HG03039 (cell line): ENCODE results near the gene NCDN.
"Not testable (repeated sequence)": the region's sequence is repeated elsewhere in the genome, so short reads cannot be mapped to it uniquely, and the experiment has no call there.

Experiments
- ATAC-seq: cut with Tn5 transposase; IDR thresholded peaks from one replicate; pipeline ENCODE4 v1.9.1; 2021; ENCODE audit warnings: mild to moderate bottlenecking, moderate library complexity; ENCODE audit not compliant: unreplicated experiment

Gene NCDN

GRCh38 chr1:35568975-35569395, 11.4 kb downstream of the NCDN start:
- ATAC-seq: no peak

- ATAC-seq: no peak
These were observed 12.3 kb downstream of the NCDN start for GRCh38 chr1:35569936-35570335.

GRCh38 chr1:35570589-35571137, 13.1 kb downstream of the NCDN start:
- no peak for ATAC-seq

- ATAC-seq: no peak
These were observed 13.7 kb downstream of the NCDN start for GRCh38 chr1:35571263-35571662.

GRCh38 chr1:35572296-35572695, 14.7 kb downstream of the NCDN start:
- no peak for ATAC-seq

- ATAC-seq: no peak
These were observed 15.9 kb downstream of the NCDN start, which contains the start of gene TFAP2E for GRCh38 chr1:35573198-35574124. TFAP2E (plus strand) TSS chr1:35573314; CDS start chr1:35573578, 264 bp downstream.

GRCh38 chr1:35574125-35574654, 16.6 kb downstream of the NCDN start:
- ATAC-seq: no peak

- ATAC-seq: no peak
These were observed 17.2 kb downstream of the NCDN start for GRCh38 chr1:35574655-35575415.

- ATAC-seq: no peak
These were observed 17.9 kb downstream of the NCDN start for GRCh38 chr1:35575416-35575958.

GRCh38 chr1:35576061-35576765, 18.6 kb downstream of the NCDN start:
- ATAC-seq: no peak

GRCh38 chr1:35576766-35577070, 19.1 kb downstream of the NCDN start:
- ATAC-seq: not testable (repeated sequence)

- ATAC-seq: no peak
These were observed 19.7 kb downstream of the NCDN start for GRCh38 chr1:35577071-35577998.

GRCh38 chr1:35580949-35581388, 23.4 kb downstream of the NCDN start:
- no peak for ATAC-seq

GRCh38 chr1:35581621-35582020, 24.0 kb downstream of the NCDN start:
- not testable (repeated sequence) for ATAC-seq

GRCh38 chr1:35585281-35585680, 27.7 kb downstream of the NCDN start:
- no peak for ATAC-seq

GRCh38 chr1:35585805-35586204, 28.2 kb downstream of the NCDN start:
- not testable (repeated sequence) for ATAC-seq

GRCh38 chr1:35586808-35587207, 29.2 kb downstream of the NCDN start:
- no peak for ATAC-seq

GRCh38 chr1:35587736-35588135, 30.1 kb downstream of the NCDN start:
- no peak for ATAC-seq

GRCh38 chr1:35588197-35588910, 30.8 kb downstream of the NCDN start:
- no peak for ATAC-seq
